Measurements from ENCODE around the gene LPAR3.

DNA sequence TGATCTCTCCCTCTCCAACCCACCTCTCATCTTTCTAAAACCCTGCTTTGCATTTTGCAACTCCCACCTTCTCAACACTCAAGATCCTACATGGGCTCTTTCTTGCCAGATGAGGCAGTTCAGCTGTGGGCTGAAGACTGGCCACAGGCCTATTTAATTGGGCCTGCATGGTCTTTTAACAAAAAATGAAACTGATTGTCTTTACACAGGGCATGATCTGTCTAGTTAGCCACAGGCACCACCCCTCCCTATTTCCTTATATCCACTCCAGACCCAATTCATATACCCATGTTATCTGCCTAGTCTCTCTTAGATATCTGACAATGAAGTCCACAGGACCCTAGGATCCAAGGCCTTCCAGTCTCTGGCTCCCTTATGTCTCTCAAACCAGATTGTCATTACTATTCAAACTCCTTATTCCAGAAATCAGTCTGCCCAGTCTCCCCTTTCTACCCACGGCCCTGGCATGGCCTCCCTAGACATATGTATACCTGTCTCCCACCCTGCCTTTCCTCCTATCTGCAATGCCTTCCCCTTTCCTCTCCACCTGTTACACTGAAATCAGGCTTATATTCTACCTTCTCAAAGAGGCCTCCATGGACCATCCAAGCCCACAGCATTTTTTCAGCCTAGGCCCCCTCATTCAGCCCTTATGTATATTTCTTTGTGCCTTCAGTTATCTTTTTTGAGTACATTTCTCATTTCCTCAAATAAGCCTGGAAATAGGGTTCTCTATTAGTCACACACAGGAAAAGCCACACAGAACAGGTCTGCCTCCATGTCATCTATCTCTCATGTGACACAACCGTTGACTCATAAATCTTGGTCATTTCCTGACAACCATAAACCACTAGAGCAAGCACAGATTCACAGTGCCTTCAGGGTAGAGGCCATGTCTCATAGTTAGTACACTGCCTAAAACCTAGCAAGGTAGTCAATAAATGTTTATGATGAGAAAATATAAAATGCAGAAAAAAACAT lies 39.0 kb downstream of the LPAR3 start:
- no peak for TF ChIP-seq POLR2A (IDR thresholded peaks at IDR 0.05)
- TF ChIP-seq, protein P1, sequence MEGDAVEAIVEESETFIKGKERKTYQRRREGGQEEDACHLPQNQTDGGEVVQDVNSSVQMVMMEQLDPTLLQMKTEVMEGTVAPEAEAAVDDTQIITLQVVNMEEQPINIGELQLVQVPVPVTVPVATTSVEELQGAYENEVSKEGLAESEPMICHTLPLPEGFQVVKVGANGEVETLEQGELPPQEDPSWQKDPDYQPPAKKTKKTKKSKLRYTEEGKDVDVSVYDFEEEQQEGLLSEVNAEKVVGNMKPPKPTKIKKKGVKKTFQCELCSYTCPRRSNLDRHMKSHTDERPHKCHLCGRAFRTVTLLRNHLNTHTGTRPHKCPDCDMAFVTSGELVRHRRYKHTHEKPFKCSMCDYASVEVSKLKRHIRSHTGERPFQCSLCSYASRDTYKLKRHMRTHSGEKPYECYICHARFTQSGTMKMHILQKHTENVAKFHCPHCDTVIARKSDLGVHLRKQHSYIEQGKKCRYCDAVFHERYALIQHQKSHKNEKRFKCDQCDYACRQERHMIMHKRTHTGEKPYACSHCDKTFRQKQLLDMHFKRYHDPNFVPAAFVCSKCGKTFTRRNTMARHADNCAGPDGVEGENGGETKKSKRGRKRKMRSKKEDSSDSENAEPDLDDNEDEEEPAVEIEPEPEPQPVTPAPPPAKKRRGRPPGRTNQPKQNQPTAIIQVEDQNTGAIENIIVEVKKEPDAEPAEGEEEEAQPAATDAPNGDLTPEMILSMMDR (IDR thresholded peaks at IDR 0.05): no peak

All from tibial nerve (tissue), 3 donors.